HepG2 (cell line): Measurements from ENCODE around the gene CHMP6. TPM values are rescaled to one million over a fixed set of nuclear protein-coding genes. Genes with fewer than 3 reads are reported as not detected.

Experiments
- DPF2 ChIP-seq: sonication (generic); formaldehyde crosslinking; IDR thresholded peaks from 2 replicates; pipeline ENCODE4 v1.4.0; 2020; ENCODE audit warnings: mild to moderate bottlenecking, low read depth, missing genetic modification reagents, borderline replicate concordance
- HNF1A ChIP-seq, 2 experiments: sonication (generic) in 1 of 2; formaldehyde crosslinking in 1 of 2; IDR thresholded peaks; 2 replicates each; pipeline versions ENCODE4 v1.4.0 to v1.6.1; 2016 to 2020; ENCODE audit warnings: borderline replicate concordance in 1 of 2, low read depth in 1 of 2, mild to moderate bottlenecking in 1 of 2, missing genetic modification reagents in 1 of 2
- IKZF4 ChIP-seq: sonication (generic); formaldehyde crosslinking; IDR thresholded peaks from 2 replicates; pipeline ENCODE4 v1.5.1; 2020; ENCODE audit warnings: borderline replicate concordance, mild to moderate bottlenecking, low read depth, missing genetic modification reagents; ENCODE audit errors: not compliant biosample characterization
- KAT8 ChIP-seq: IDR thresholded peaks from 2 replicates; pipeline ENCODE4 v1.6.1; 2016; ENCODE audit warnings: missing genetic modification reagents, missing compliant biosample characterization
- MAZ ChIP-seq, 2 experiments: sonication (generic) in 1 of 2; formaldehyde crosslinking in 1 of 2; IDR thresholded peaks; 2 replicates each; pipeline versions ENCODE4 v1.5.0 to v1.6.1; 2012 to 2020; ENCODE audit warnings: low read depth in 2 of 2, mild to moderate bottlenecking in 2 of 2, borderline replicate concordance in 1 of 2, improper control_type of control experiment in 1 of 2, low read length in 1 of 2, missing genetic modification reagents in 1 of 2, moderate library complexity in 1 of 2
- NFE2L1 ChIP-seq: sonication (generic); formaldehyde crosslinking; IDR thresholded peaks from 2 replicates; pipeline ENCODE4 v1.4.0; 2020; ENCODE audit warnings: missing genetic modification reagents, mild to moderate bottlenecking, borderline replicate concordance
- NFIC ChIP-seq: IDR thresholded peaks from 2 replicates; pipeline ENCODE4 v1.6.1; 2012; ENCODE audit warnings: mild to moderate bottlenecking, low read length, inconsistent platforms
- NONO ChIP-seq, 2 experiments: fragments of 450-650 bp in 1 of 2; sonication (generic) in 1 of 2; formaldehyde crosslinking in 1 of 2; IDR thresholded peaks in 1 of 2; conservative IDR thresholded peaks in 1 of 2; 2 replicates each; pipeline versions ENCODE4 v1.6.1 to v1.8.0; 2017 to 2022; ENCODE audit warnings: mild to moderate bottlenecking in 1 of 2, missing genetic modification reagents in 1 of 2, moderate library complexity in 1 of 2
- TBX2 ChIP-seq: sonication (generic); formaldehyde crosslinking; IDR thresholded peaks from 2 replicates; pipeline ENCODE4 v1.5.0; 2020; ENCODE audit warnings: missing genetic modification reagents, mild to moderate bottlenecking, borderline replicate concordance
- TBX3 ChIP-seq: fragments of 450-650 bp; IDR thresholded peaks from 2 replicates; pipeline ENCODE4 v1.6.1; 2017; ENCODE audit warnings: antibody characterized with exemption, mild to moderate bottlenecking, inconsistent platforms, borderline replicate concordance
- TCF12 ChIP-seq, 2 experiments: fragments of 450-650 bp in 1 of 2; sonication (generic) in 1 of 2; formaldehyde crosslinking in 1 of 2; IDR thresholded peaks; 2 replicates each; pipeline versions ENCODE4 v1.6.1 to v1.8.0; 2017 to 2022; ENCODE audit warnings: antibody characterized with exemption in 1 of 2, mild to moderate bottlenecking in 1 of 2, missing genetic modification reagents in 1 of 2, moderate library complexity in 1 of 2
- ZBTB20 ChIP-seq: sonication (generic); formaldehyde crosslinking; IDR thresholded peaks from 2 replicates; pipeline ENCODE4 v1.8.1; 2023; ENCODE audit warnings: missing genetic modification reagents, low read depth, mild to moderate bottlenecking, borderline replicate concordance
- ZBTB7B ChIP-seq: sonication (generic); formaldehyde crosslinking; IDR thresholded peaks from 2 replicates; pipeline ENCODE4 v1.4.0; 2020; ENCODE audit warnings: missing genetic modification reagents
- ZMYM2 ChIP-seq: sonication (generic); formaldehyde crosslinking; IDR thresholded peaks from 2 replicates; pipeline ENCODE4 v1.8.0; 2022; ENCODE audit warnings: mild to moderate bottlenecking, missing genetic modification reagents
- ZNF124 ChIP-seq: sonication (generic); formaldehyde crosslinking; IDR thresholded peaks from 2 replicates; pipeline ENCODE4 v1.4.0; 2020; ENCODE audit warnings: missing genetic modification reagents
- ZNF138 ChIP-seq: sonication (generic); formaldehyde crosslinking; IDR thresholded peaks from 2 replicates; pipeline ENCODE4 v1.5.0; 2020; ENCODE audit warnings: mild to moderate bottlenecking, low read depth, missing genetic modification reagents
- ZNF274 ChIP-seq: sonication (generic); formaldehyde crosslinking; IDR thresholded peaks from 2 replicates; pipeline ENCODE4 v1.5.1; 2020; ENCODE audit warnings: mild to moderate bottlenecking, missing genetic modification reagents
- ZNF30 ChIP-seq: sonication (generic); formaldehyde crosslinking; IDR thresholded peaks from 2 replicates; pipeline ENCODE4 v1.5.0; 2020; ENCODE audit warnings: mild to moderate bottlenecking, missing genetic modification reagents
- ZSCAN29 ChIP-seq: sonication (generic); formaldehyde crosslinking; conservative IDR thresholded peaks from 2 replicates; pipeline ENCODE4 v1.4.0; 2020; ENCODE audit warnings: mild to moderate bottlenecking, missing genetic modification reagents
- polyA plus RNA-seq, 8 experiments: library from polyadenylated mRNA; depleted of rRNA in 3 of 8; stranded (reverse) in 7 of 8; unstranded in 1 of 8; fragments of >200 nt; fragmentation: Illumina TruSeq in 4 of 8; extraction: Trizol in 4 of 8; gene quantifications; 2 replicates each; pipeline versions ENCODE4 v1.2.1 to v1.2.3, GENCODE V29; 2011 to 2016; ENCODE audit warnings: low read depth in 4 of 8, missing spikeins in 1 of 8, mixed read lengths in 1 of 8; ENCODE audit not compliant: insufficient read depth in 1 of 8
- total RNA-seq, 5 experiments: library from RNA; depleted of rRNA; stranded (reverse); fragments of >200 nt; fragmentation: Illumina TruSeq; extraction: Trizol; gene quantifications; 2 replicates each; pipeline ENCODE4 v1.2.3, GENCODE V29; 2016; ENCODE audit warnings: low read depth in 1 of 5
- TF ChIP-seq, protein P1 (sequence below): IDR thresholded peaks from 2 replicates; pipeline ENCODE4 v1.6.1; 2016
- TF ChIP-seq, protein P2 (sequence below): sonication (generic); formaldehyde crosslinking; IDR thresholded peaks from 2 replicates; pipeline ENCODE4 v1.8.0; 2022; ENCODE audit warnings: mild to moderate bottlenecking, missing genetic modification reagents, borderline replicate concordance
- TF ChIP-seq, protein P3 (sequence below): IDR thresholded peaks from 2 replicates; pipeline ENCODE4 v1.6.1; 2012; ENCODE audit warnings: inconsistent platforms

CHMP6 gene
- total and polyA plus RNA-seq, 2 of the 13 experiments (the other 11 are each of a cell fraction or from before 2014, with no cell fraction given): 11.1 to 24.2 TPM

DNA sequence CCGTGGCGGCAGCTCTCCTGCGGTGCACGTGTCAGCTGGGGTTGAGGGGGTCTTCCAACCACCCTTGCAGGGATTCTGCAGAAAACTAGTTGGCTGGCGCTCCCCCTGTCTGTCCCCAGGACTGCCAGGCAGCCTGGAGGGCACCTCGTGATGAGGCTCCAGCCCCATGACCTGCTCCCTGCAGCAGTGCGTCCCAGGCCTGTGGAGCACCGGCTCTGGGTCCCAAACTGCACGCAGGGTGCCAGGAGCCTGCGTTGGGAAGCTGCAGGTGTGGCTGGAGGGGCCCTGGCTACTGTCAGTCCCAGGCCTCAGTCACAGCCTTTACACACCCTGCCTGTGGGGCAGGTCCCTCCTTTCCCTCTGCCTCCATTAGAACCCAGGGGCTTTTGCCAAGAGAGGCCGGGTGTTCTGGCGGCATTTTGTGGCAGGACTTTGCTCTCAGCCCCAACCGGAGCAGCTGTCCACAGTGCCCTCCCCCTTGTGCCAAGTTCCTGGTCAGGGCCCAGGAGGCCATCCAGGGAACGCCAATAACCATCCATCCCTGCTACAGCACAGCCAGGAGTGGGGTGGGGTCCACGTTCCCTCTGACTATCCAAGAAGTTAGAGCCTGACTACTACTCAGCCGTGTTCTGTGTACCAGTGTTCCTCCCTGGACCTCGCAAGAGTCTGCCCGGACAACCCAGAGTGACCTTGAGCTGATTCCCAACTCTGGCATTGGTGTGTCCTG lies 9.2 kb downstream of the CHMP6 start (continued):
- TF ChIP-seq ZMYM2 (CRISPR knock-in tag): no peak
- TF ChIP-seq, protein P1, sequence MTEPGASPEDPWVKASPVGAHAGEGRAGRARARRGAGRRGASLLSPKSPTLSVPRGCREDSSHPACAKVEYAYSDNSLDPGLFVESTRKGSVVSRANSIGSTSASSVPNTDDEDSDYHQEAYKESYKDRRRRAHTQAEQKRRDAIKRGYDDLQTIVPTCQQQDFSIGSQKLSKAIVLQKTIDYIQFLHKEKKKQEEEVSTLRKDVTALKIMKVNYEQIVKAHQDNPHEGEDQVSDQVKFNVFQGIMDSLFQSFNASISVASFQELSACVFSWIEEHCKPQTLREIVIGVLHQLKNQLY (CRISPR knock-in tag): no peak
- TF ChIP-seq KAT8 (CRISPR knock-in tag): no peak
- TF ChIP-seq TBX2 (CRISPR knock-in tag): no peak
- TF ChIP-seq DPF2 (CRISPR knock-in tag): no peak
- TF ChIP-seq IKZF4: peak; percentile 28
- TF ChIP-seq, protein P2, sequence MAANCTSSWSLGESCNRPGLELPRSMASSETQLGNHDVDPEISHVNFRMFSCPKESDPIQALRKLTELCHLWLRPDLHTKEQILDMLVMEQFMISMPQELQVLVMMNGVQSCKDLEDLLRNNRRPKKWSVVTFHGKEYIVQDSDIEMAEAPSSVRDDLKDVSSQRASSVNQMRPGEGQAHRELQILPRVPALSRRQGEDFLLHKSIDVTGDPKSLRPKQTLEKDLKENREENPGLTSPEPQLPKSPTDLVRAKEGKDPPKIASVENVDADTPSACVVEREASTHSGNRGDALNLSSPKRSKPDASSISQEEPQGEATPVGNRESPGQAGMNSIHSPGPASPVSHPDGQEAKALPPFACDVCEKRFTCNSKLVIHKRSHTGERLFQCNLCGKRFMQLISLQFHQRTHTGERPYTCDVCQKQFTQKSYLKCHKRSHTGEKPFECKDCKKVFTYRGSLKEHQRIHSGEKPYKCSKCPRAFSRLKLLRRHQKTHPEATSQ (CRISPR knock-in tag): no peak
- no peak for TF ChIP-seq HNF1A (IDR thresholded peaks at IDR 0.05; ENCODE audit: low read depth)
- peak; percentile 26; the same call in 1 of the 2 replicates for TF ChIP-seq HNF1A (CRISPR knock-in tag; IDR thresholded peaks at IDR 0.05; ENCODE audit: borderline replicate concordance)
- TF ChIP-seq NFIC: no peak
- TF ChIP-seq ZNF138 (CRISPR knock-in tag): no peak
- no peak for TF ChIP-seq ZSCAN29 (CRISPR knock-in tag)
- no peak for TF ChIP-seq NONO (IDR thresholded peaks at IDR 0.05)
- TF ChIP-seq NONO (CRISPR knock-in tag; conservative IDR thresholded peaks at IDR 0.05): peak; percentile 50
- TF ChIP-seq ZNF124: no peak
- TF ChIP-seq MAZ (IDR thresholded peaks at IDR 0.05; ENCODE audit: borderline replicate concordance, low read depth, low read length): no peak
- TF ChIP-seq MAZ (CRISPR knock-in tag; IDR thresholded peaks at IDR 0.05; ENCODE audit: low read depth): no peak
- TF ChIP-seq ZNF30 (CRISPR knock-in tag): no peak
- TF ChIP-seq ZNF274 (CRISPR knock-in tag): no peak
- TF ChIP-seq ZBTB7B (CRISPR knock-in tag): 0 out of 2 replicates have a peak, but pooled peaks have one; percentile 16
- no peak for TF ChIP-seq ZBTB20 (CRISPR knock-in tag)
- TF ChIP-seq, protein P3, sequence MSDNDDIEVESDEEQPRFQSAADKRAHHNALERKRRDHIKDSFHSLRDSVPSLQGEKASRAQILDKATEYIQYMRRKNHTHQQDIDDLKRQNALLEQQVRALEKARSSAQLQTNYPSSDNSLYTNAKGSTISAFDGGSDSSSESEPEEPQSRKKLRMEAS: peak; percentile 58
- no peak for TF ChIP-seq NFE2L1
- TF ChIP-seq TCF12 (IDR thresholded peaks at IDR 0.05): no peak
- no peak for TF ChIP-seq TCF12 (CRISPR knock-in tag; IDR thresholded peaks at IDR 0.05)
- TF ChIP-seq TBX3: no peak
